WTC11 (cell line): ENCODE results near the gene AREL1. TPM values are rescaled to one million over a fixed set of nuclear protein-coding genes. Genes with fewer than 3 reads are reported as not detected.

ENCODE experiments used
- ATAC-seq: fragments of 200-7000 bp; cut with Tn5 transposase; 2 replicates; pipeline ENCODE4 v1.10.0; 2021; ENCODE audit warnings: mild to moderate bottlenecking, moderate library complexity
- CTCF ChIA-PET: fragments of 300-600 bp; sonication (Branson Sonifier 250); formaldehyde crosslinking; loops from one replicate; lab custom pipeline; 2021; ENCODE audit warnings: antibody characterized with exemption; lab: Charles Lee
- POLR2A ChIA-PET: fragments of 350-600 bp; sonication (Branson Sonifier 250); formaldehyde crosslinking; loops from one replicate; lab custom pipeline; 2021; ENCODE audit warnings: antibody characterized with exemption; lab: Charles Lee
- DNase-seq: peaks from one replicate; pipeline ENCODE4 v3.0.0; 2021; ENCODE audit warnings: low spot score
- H3K27ac Mint-ChIP-seq: 2 replicates; pipeline ENCODE4 v1.8.0; 2021; ENCODE audit warnings: mixed read lengths
- H3K27me3 Mint-ChIP-seq: 2 replicates; pipeline ENCODE4 v1.8.0; 2021; ENCODE audit warnings: low read depth, mild to moderate bottlenecking, moderate library complexity, mixed read lengths
- H3K36me3 Mint-ChIP-seq: 2 replicates; pipeline ENCODE4 v1.8.0; 2021; ENCODE audit warnings: mixed read lengths
- H3K4me1 Mint-ChIP-seq: 2 replicates; pipeline ENCODE4 v1.8.0; 2022; ENCODE audit warnings: mixed read lengths
- H3K4me3 Mint-ChIP-seq: 2 replicates; pipeline ENCODE4 v1.8.0; 2021; ENCODE audit warnings: mild to moderate bottlenecking, moderate library complexity, mixed read lengths
- H3K9me3 Mint-ChIP-seq: 2 replicates; pipeline ENCODE4 v1.8.0; 2021; ENCODE audit warnings: mixed read lengths
- ATF1 ChIP-seq: sonication (generic); formaldehyde crosslinking; IDR thresholded peaks from 2 replicates; pipeline ENCODE4 v1.8.1; 2023; ENCODE audit warnings: mild to moderate bottlenecking, moderate library complexity, missing genetic modification reagents
- ATF2 ChIP-seq: sonication (generic); formaldehyde crosslinking; IDR thresholded peaks from 2 replicates; pipeline ENCODE4 v1.8.1; 2022; ENCODE audit warnings: low read depth, missing genetic modification reagents, borderline replicate concordance
- FOXK1 ChIP-seq: sonication (generic); formaldehyde crosslinking; IDR thresholded peaks from 2 replicates; pipeline ENCODE4 v1.8.0; 2022; ENCODE audit warnings: mild to moderate bottlenecking, moderate library complexity, missing genetic modification reagents
- HMGXB4 ChIP-seq: sonication (generic); formaldehyde crosslinking; IDR thresholded peaks from 2 replicates; pipeline ENCODE4 v1.8.1; 2023; ENCODE audit warnings: mild to moderate bottlenecking, moderate library complexity, missing genetic modification reagents
- MYBL2 ChIP-seq: sonication (generic); formaldehyde crosslinking; IDR thresholded peaks from 2 replicates; pipeline ENCODE4 v1.8.1; 2023; ENCODE audit warnings: mild to moderate bottlenecking, moderate library complexity, missing genetic modification reagents
- NFATC4 ChIP-seq: fragments of 250-450 bp; sonication (Bioruptor Pico); IDR thresholded peaks from 2 replicates; pipeline ENCODE4 v1.9.0; 2021; ENCODE audit warnings: mild to moderate bottlenecking
- NFE2L1 ChIP-seq: sonication (generic); formaldehyde crosslinking; IDR thresholded peaks from 2 replicates; pipeline ENCODE4 v1.8.1; 2023; ENCODE audit warnings: missing genetic modification reagents
- NR2C2 ChIP-seq: sonication (generic); formaldehyde crosslinking; IDR thresholded peaks from 2 replicates; pipeline ENCODE4 v1.8.0; 2022; ENCODE audit warnings: mild to moderate bottlenecking, missing genetic modification reagents
- OVOL2 ChIP-seq: fragments of 250-450 bp; sonication (Bioruptor Pico); IDR thresholded peaks from 2 replicates; pipeline ENCODE4 v1.9.0; 2021; ENCODE audit warnings: mild to moderate bottlenecking, borderline replicate concordance
- PRDM15 ChIP-seq: sonication (generic); formaldehyde crosslinking; IDR thresholded peaks from 2 replicates; pipeline ENCODE4 v1.8.0; 2022; ENCODE audit warnings: missing genetic modification reagents
- PRRX2 ChIP-seq: fragments of 250-450 bp; sonication (Bioruptor Pico); IDR thresholded peaks from 2 replicates; pipeline ENCODE4 v1.8.0; 2021; ENCODE audit warnings: mild to moderate bottlenecking
- SOX15 ChIP-seq: fragments of 250-450 bp; sonication (Bioruptor Pico); IDR thresholded peaks from 2 replicates; pipeline ENCODE4 v1.9.0; 2021; ENCODE audit warnings: mild to moderate bottlenecking
- SP1 ChIP-seq: sonication (generic); formaldehyde crosslinking; conservative IDR thresholded peaks from 2 replicates; pipeline ENCODE4 v1.8.1; 2022; ENCODE audit warnings: missing genetic modification reagents
- USF1 ChIP-seq: sonication (generic); formaldehyde crosslinking; IDR thresholded peaks from 2 replicates; pipeline ENCODE4 v1.8.0; 2022; ENCODE audit warnings: mild to moderate bottlenecking, missing genetic modification reagents
- ZNF532 ChIP-seq: fragments of 250-450 bp; sonication (Bioruptor Pico); IDR thresholded peaks from 2 replicates; pipeline ENCODE4 v1.9.0; 2021; ENCODE audit warnings: mild to moderate bottlenecking, borderline replicate concordance
- ZNF671 ChIP-seq: fragments of 250-450 bp; sonication (Bioruptor Pico); IDR thresholded peaks from 2 replicates; pipeline ENCODE4 v1.8.0; 2021; ENCODE audit warnings: mild to moderate bottlenecking
- total RNA-seq: library from RNA; stranded (reverse); gene quantifications from 3 replicates; pipeline ENCODE4 v1.2.3, GENCODE V29; 2021

The AREL1 gene
- total RNA-seq, 1 experiment from 2014 or later = 37.0 TPM

- TF ChIP-seq MYBL2 (CRISPR knock-in tag) = no peak
- TF ChIP-seq SP1 = no peak
- TF ChIP-seq ZNF532 (CRISPR knock-in tag) = no peak
- TF ChIP-seq NR2C2 = no peak
- TF ChIP-seq USF1 = no peak
- TF ChIP-seq HMGXB4 (CRISPR knock-in tag) = no peak
- TF ChIP-seq PRDM15 = no peak
- no peak for TF ChIP-seq ATF1 (CRISPR knock-in tag)
- no peak for TF ChIP-seq NFATC4 (CRISPR knock-in tag)
- no peak for TF ChIP-seq OVOL2 (CRISPR knock-in tag)
- no peak for TF ChIP-seq ATF2 (CRISPR knock-in tag)
- no peak for TF ChIP-seq ZNF671 (CRISPR knock-in tag)
- TF ChIP-seq FOXK1 (CRISPR knock-in tag) = no peak
- TF ChIP-seq SOX15 = no peak
- TF ChIP-seq NFE2L1 = no peak
- TF ChIP-seq PRRX2 (CRISPR knock-in tag) = no peak
Observed at GRCh38 chr14:74655599-74656395, 57.1 kb downstream of the AREL1 start.

More at GRCh38 chr14:74655599-74656395, 57.1 kb downstream of the AREL1 start:
- POLR2A ChIA-PET = no interaction called here
- peaks cover under 1% of the 10 kb centered on the region; the same call in 1 of the 2 replicates for H3K36me3 Mint-ChIP-seq
- H3K9me3 Mint-ChIP-seq = no peaks in the 10 kb centered on the region
- CTCF ChIA-PET = interaction anchor here (1.3 kb wide), 1 partner anchor 43 kb away, joined by 4 read pairs; no protein-coding TSS in a partner anchor
- no peak overlapping the region for H3K4me3 Mint-ChIP-seq
- ATAC-seq = no peak
- no peak for DNase-seq
- no peaks in the 10 kb centered on the region for H3K4me1 Mint-ChIP-seq
- H3K27me3 Mint-ChIP-seq = no peaks in the 10 kb centered on the region
- H3K27ac Mint-ChIP-seq = no peak overlapping the region
